ENCODE data around the gene WIPF2.

- TF ChIP-seq CTCF (IDR thresholded peaks at IDR 0.05), result no peak
- no peak for TF ChIP-seq EZH2 (IDR thresholded peaks at IDR 0.05; ENCODE audit: borderline replicate concordance, insufficient read depth, low read depth, low read length, poor library complexity, severe bottlenecking)
Measured at GRCh38 chr17:40266882-40267281, 47.8 kb downstream of the WIPF2 start.
